Colon (tissue), 2 donors: ENCODE measurements around the gene BLOC1S1.
"Not testable (repeated sequence)": the region's sequence is repeated elsewhere in the genome, so short reads cannot be mapped to it uniquely, and the experiment has no call there.

Experiments used
- FAIRE-seq: peaks from 2 replicates; lab custom pipeline; 2012; peaks lifted over from hg19 to GRCh38; lab: Jason Lieb, UNC
- donor health status: control.
- donor health status: control.

The BLOC1S1 gene

DNA sequence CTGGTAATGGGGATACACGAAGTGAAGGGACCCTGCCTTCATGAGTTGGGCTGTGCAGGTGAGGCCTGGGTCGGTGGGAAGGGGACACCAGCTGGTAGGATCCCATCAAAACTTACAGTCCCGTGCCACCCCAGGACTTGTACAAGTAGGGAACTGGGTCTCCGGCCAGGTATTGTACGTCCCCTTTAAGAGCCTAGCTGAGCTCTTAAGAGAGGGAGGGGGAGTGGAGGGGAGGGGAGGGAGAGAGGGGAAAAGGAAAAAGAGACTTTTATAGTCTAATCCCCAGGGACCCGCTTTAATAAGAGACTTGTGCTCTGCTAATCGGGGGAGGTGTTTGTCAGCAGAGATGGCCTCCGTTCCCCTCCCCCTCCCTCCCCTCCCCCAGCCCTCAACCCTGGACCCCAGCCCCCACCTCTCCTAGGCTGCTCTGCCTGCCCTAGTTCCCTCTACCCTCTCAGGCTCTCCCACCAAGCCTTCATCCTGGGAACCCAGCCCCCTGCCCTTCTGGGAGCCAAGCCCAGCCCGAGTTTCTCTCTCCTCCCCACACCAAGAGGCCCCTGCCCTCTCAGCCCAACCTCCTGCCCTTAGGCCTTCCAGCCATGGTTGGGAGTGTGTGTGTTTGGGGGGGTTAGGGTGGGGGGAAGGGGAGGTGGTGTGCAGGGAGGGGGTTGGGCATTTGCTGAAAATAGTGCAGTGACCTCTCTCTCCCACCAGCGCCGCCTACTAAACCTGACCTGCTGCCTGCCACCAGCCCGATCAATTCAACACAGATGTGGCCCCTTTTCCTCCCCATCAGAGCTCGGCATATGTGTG lies 29.7 kb downstream of the BLOC1S1 start:
- FAIRE-seq, result no peak

DNA sequence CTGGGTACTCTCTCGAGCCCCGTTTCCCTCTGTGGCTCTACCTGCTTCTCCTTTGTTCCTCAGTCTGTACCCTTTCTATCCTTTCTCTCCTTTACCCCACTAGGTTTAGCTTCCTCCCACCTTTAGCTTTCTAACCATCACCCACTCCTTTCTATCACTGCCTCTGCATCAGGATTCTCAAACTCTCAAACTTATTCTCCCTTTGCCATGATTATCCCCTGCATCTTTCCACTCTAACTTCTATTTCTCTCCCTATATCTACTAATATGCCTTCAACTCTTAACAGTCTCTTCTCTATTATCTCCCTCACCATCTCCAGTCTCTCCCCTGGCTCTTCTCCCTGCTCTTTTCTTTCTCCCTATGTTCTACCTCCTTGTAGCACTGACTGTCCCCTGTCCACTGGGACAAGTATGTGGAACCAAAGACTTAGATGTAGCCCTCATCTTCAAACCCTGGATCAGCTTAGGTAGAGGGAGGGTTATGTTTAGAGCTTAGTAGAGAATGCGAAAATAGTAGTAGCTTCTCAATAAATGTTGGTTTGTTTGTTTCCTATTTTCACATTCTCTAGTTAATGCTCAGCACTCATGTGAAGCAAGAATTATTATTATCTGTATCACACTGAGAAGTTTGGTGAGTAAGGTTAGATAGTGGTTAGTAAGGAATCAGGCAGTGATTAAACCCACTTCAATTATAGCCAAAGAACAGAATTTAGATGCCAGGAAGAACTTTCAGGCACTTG lies 30.5 kb downstream of the BLOC1S1 start:
- FAIRE-seq, result no peak

GRCh38 chr12:55746913-55747231 lies 31.0 kb downstream of the BLOC1S1 start:
- no peak for FAIRE-seq

- no peak for FAIRE-seq
Observed at GRCh38 chr12:55748230-55748993, 32.6 kb downstream of the BLOC1S1 start.

- FAIRE-seq, result no peak
Observed at GRCh38 chr12:55755246-55755645, 39.4 kb downstream of the BLOC1S1 start.

DNA sequence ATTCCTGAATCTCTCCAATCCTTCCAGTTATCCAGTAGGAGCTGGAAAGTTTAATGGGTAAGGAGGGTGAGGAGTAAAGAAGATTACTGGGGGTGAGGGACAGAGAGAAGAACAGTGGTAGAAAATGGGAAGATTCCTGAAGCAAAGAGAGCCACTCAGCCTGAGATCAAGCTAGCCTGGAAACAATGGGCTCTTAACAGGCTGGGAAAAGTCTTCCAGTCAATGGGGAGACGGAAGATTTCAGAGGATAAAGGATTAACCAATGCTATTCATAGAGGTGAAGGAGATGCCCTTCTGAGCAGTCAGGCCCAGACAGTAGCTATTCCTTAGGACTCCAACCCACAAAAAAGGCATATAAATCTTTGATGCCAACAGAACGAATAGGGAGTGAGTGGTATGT lies 41.9 kb downstream of the BLOC1S1 start:
- FAIRE-seq, result no peak

DNA sequence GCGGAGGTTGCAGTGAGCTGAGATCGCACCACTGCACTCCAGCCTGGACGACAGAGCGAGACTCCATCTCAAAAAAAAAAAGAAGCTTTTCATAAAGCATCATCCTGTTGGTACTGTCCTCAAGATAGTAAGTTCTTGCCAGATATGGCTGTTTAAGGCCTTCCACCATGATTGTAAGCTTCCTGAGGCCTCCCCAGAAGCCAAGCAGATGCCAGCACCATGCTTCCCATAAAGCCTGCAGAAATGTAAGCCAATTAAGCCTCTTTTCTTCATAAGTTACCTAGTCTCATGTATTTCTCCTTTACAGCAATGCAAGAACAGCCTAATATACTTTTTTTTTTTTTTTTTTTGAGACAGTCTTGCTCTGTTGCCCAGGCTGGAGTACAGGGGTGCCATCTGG lies 42.7 kb downstream of the BLOC1S1 start:
- FAIRE-seq, result not testable (repeated sequence)

DNA sequence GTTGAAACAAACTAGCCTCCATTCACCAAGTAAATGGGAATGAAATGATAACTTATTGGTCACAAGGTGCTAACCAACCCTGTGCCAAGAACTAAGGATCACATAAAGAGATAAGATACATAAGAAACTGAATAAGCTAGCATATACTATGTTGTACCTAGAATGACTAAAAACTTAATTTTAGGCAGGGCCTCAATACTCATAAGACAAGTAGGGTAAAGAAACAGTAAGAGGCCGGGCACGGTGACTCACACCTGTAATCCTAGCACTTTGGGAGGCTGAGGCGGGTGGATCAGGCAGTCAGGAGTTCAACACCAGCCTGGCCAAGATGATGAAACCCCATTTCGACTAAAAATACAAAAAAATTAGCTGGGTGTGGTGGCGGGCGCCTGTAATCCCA lies 44.8 kb downstream of the BLOC1S1 start:
- no peak for FAIRE-seq

- FAIRE-seq, result no peak
Observed at GRCh38 chr12:55762646-55763045, 46.8 kb downstream of the BLOC1S1 start.

DNA sequence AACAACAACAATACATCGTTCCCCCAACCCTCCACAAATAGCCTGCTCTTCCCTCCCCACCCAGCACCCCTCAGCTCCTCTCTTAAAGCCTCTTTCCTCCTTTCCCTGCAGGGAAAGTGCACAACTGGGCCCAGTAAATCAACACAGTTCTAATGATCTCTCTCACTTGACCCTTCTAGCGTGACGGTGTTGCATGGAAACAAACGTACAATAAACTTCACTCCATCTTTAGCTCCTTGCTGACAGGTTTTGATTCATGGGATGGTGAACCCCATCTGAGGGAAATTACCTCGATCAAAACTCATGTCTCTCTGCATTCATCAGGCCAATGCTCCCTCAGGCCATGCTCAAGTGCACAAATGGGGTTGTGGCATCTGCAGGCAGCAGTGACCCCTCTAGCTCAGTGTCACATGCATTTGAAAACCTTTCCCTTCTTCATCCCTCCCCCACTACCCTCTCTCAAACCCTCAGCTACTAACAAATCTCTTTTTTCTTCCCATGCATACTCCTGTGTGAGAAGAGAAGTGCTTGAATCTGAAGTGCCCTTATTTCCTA lies 50.0 kb downstream of the BLOC1S1 start:
- no peak for FAIRE-seq

DNA sequence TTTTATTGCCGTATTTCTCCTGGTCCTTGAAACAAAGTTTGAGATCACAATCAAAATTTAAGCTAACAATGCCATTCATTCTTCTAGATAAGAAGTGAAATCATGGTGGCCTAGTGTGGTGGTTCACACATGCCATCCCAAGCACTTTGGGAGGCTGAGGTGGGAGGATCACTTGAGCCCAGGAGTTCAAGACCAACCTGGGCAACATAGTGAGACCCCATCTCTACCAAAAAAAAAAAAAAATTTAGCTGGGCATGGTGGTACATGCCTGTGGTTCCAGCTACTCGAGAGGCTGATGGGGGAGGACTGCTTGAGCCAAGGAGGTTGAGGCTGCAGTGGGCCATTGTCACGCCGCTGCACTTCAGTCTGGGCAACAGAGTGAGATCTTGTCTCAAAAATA lies 51.3 kb downstream of the BLOC1S1 start:
- FAIRE-seq, result no peak
